Measurements from ENCODE around the gene COX20.

GRCh38 chr1:244804841-244805240, 30.6 kb upstream of the COX20 start:
- TF ChIP-seq POLR2A (IDR thresholded peaks at IDR 0.05): no peak
- no peak for TF ChIP-seq CTCF (IDR thresholded peaks at IDR 0.05)
